SIG-M5 (cell line): ENCODE data around the gene CCSER1.
"Not testable (repeated sequence)": the region's sequence is repeated elsewhere in the genome, so short reads cannot be mapped to it uniquely, and the experiment has no call there.

Experiments
- DNase-seq: peaks from one replicate; lab custom pipeline; 2025; lab: John Stamatoyannopoulos, UW

The CCSER1 gene

DNA sequence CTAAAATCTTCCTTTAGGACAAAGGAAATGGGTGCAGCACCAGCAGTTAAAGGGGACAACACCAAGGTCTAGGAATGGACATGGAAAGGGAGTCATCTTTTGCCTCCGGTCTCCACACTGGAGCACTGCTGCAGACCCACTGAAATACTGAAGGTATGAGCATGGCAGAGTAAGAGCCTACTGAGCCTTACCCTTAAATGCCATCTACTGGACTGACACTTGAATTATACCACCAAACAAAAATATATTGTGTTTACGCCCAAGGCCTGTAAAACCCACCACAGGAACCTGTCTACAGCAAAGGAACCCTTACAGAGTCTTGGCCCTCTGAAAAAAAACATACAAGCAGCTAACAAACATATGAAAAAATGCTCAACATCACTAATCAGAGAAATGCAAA lies 443.4 kb downstream of the CCSER1 start:
- no peak for DNase-seq

DNA sequence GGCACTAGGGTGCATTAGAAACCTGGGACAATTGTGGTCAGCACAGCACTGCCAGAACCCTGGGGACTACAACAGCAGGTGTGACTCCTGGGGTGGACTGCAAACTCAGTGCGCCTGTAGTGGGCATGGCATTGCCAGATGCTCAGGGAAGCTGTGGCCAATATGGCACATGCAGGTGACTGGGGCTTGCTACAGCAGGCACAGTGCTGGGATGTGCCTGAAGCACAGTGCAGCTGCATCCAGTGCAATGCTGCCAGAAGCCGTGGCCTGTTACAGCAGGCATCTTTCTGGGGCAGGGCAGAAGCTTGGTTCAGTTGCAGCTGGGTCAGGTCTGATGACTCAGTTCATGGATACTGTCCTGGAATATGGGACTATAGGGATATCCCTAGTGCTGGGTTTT lies 445.8 kb downstream of the CCSER1 start:
- no peak for DNase-seq

DNA sequence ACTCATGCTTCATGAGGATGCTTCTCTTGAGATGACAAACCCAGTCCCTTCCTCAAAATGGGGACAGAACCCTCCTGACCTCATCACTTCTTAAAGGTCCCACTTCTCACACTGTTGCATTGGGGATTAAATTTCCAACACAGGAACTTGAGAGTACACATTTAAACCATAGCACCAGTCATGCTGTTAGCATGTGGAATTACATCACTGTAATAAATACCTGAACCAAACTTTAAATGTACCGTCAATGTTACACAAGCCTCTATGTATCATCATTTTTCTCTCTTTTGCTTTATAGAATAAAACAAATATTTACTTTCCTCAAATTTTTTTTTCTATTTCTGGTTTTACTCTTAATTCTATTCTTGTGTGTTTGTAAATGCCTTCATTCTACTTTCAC lies 448.2 kb downstream of the CCSER1 start:
- DNase-seq: no peak

DNA sequence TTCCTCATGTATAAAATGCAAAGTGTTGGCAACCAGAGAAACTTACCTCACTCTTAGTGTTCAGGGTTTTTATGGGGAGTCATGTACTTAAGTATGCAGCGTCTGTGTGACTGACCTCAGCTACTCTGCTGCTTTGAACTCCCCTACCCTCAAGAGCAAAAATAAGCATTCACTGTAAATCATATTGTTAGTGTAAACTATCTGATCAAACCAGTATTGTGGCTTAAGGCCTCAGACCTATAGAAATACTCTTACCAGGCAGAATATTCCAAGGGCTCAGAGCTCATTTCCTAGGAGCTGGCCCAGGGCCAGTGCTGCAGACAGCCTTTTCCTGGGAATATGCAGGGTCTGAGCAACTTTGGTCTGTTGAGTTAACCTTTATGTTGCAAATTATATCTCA lies 453.1 kb downstream of the CCSER1 start:
- DNase-seq: no peak

DNA sequence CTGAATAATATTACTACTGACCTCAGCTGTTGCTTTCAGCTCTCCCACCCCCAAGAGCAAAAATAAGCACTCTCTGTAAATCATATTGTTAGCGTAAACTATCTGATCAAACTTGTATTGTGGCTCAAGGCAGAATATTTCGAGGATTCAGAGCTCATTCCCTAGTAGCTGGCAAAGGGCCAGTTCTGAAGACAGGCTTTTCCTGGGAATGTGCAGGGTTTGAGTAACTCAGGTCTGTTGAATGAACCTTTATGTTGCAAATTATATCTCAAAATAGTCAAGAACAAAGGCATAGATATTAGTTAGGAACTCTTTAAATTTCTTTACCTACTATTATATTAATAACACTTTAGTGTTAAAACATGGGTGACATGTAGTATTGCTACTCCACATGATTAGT lies 454.9 kb downstream of the CCSER1 start:
- DNase-seq: no peak

DNA sequence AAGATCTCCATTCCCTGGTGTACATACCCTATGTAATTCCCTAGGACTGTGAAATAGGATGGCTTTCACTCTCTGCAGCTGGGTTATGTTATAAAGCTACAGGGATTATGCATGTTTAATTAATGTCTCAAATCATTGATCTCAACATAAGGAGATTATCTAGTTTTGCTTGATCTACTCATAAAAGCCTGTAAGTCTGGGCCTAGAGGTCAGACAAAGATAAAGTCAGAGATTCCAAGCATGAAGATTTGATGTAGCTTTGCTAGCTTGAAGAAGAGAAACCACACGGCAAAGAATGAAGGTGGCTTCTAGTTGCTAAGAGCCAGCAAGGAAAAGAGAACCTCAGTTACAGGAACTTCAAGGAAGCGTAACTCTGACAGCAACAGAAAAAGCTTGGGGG lies 456.9 kb downstream of the CCSER1 start:
- DNase-seq: no peak

DNA sequence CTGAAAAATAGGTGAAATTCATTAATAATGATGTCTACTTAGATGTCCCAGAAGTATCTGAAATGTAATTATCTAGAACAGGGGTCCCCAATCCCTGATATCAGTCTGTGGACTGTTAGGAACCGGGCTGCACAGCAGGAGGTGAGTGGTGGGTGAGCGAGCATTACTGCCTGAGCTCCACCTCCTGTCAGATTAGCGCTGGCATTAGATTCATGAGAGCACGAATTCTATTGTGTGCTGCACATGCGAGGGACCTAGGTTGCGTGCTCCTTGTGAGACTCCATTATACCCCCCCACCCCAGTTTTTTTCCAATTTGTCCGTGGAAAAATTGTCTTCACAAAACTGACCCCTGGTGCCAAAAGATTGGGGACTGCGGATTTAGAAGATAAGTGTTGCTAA lies 458.8 kb downstream of the CCSER1 start:
- no peak for DNase-seq

DNA sequence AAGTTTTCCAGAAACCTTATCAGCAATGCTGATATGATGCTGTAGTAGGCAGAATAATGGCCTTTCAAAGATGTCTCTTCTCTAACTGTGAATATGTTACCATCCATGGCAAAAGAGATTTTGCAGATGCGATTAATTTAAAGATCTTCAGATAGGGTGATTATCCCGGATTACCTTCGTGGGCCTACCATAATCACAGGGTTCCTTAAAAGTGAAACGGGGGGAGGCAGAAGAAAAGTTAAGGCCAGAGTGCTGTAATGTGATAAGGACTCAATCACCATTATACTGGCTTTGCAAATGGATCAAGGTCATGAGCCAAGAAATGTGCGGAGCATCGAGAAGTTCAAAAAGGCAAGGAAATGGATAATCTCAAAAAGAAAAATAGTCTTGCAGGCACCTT lies 459.6 kb downstream of the CCSER1 start:
- DNase-seq: no peak

DNA sequence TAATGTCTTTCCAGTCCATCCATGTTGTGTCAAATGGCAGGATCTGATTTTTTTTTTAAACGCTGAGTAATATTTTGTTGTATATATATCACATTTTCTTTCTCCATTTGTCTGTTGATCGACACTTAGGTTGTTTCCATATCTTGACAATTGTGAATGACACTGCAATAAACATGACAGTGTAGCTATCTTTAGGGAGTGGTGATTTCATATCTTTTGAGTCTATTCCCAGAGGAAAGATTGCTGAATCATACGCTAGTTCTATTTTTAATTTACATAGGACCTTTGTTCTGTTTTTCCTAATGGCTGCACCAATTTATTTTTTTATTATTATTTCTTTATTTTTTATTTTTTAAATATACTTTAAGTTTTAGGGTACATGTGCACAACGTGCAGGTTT lies 470.7 kb downstream of the CCSER1 start:
- no peak for DNase-seq

DNA sequence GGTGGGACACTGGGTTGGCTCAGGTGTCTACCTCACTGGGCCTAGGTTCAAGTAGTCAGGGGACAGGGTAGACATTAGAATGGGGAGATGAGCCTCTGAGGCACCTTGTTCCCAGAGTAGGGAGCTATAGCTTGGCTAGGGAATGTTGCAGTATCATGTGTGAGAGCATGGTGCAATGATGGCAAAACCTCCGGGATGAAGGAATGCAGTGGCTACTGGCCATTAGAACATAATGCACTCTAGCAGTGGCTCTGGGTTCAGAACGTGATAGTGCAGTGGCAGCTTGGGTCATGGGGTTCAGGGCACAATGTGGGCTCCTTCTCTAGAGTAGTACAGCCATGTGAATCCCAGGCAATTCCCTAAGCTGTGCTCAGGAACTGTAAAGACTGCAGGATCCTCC lies 471.5 kb downstream of the CCSER1 start:
- DNase-seq: no peak

DNA sequence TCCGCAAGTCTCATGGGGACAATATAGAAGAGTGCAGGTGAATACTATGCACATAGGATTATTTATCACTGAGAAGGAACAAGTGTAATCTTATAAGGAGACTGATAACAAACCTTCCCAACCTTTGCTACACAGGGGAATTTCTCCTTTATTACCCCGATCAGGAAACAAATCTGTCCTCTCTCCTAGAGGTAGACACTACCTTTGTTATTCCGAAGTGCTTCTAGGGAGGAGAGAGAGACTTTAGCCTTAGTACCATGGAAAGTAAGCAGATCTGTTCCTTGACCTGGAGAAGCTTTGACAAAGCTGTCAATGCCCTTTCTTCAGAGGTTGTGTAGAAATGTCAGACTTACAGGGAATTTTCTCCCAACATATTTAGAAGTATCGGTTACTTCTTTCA lies 475.5 kb downstream of the CCSER1 start:
- DNase-seq: no peak

DNA sequence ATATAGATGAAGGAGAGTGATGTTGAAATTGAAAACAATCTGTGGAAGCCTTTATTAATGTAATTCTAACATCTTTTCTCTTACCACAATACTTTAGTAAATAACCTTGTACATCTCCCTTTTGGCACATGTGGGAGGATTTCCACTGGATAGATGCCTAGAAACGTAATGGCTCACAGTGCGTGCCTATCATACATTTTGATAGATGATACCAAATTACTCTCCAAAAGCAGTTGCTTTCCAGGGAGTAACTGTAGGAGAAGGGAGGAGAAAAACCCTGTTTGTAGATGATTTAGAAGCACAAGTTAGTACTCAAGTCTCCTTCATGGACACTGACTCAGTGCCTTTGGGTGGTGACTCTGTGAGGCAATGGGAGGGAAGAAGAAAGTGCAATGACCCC lies 476.3 kb downstream of the CCSER1 start:
- no peak for DNase-seq

DNA sequence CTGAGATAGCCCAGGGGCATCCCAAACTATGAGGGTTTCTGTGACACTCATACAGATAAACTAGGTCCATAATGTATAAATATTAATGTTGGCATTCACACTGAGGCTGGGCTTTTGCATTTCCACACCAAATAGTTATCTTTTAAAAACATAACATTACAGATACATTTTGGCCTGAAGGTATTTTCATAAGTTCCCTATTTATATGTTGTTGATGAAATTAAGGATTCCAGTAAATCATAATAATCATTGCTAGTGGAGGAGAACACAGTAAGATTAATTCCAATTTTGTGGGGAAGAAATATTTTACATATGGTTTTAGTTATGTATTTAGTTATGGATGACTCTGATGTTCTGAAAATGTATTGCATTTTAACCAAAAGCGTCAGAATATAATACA lies 479.6 kb downstream of the CCSER1 start:
- no peak for DNase-seq

DNA sequence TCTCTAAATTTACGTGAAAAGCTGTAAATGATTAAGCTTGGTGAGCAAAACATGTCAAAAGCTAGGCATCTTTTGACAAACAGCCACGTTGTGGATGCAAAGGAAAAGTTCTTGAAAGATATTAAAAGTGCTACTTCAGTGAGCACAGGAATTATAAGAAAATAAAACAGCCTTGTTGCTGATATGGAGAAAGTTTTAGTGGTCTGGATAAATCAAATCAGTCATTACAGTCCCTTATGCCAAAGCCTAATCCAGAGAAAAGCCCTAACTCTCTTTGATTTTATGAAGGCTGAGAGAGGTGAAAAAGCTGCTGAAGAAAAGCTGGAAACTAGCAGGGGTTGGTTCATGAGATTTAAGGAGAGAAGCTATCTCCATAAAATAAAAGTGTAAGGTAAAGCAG lies 487.2 kb downstream of the CCSER1 start:
- no peak for DNase-seq

DNA sequence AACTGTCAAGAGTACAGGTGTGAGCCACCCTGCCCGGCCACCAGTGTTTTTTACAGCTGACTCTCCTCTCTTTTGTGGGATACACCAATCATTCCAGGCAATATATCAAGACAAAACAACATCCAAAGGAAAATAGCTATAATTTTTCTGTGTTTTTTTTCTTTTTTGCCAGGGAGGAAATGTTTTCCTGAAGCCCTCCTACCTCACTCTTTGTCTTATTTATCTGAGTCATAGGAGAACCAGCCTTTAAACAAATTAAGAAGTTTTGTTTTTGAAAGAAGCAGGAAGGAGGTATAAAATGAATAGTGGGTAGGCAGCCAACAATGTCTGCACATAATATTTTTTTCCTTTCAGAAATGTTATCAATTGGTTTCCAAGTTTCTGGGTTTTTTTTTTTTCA lies 493.9 kb downstream of the CCSER1 start:
- DNase-seq: no peak

DNA sequence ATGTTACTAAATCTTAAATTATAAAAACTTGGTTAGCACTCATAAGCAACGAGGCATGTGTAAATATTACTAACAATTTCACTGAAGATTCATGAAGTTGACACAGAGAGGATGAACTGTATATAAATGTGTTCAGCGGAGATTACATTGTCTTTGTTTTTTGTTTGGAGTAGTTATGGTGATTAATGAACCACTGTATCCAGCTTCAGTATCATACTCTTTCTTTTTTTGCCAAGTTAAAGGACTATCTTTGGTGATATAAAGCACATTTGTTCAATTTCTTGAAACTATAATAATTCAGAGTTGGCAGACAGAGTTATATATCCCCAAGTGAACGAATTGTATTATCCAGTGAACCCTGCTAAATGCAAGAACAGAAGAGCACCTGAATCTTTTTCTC lies 497.6 kb downstream of the CCSER1 start:
- DNase-seq: no peak

DNA sequence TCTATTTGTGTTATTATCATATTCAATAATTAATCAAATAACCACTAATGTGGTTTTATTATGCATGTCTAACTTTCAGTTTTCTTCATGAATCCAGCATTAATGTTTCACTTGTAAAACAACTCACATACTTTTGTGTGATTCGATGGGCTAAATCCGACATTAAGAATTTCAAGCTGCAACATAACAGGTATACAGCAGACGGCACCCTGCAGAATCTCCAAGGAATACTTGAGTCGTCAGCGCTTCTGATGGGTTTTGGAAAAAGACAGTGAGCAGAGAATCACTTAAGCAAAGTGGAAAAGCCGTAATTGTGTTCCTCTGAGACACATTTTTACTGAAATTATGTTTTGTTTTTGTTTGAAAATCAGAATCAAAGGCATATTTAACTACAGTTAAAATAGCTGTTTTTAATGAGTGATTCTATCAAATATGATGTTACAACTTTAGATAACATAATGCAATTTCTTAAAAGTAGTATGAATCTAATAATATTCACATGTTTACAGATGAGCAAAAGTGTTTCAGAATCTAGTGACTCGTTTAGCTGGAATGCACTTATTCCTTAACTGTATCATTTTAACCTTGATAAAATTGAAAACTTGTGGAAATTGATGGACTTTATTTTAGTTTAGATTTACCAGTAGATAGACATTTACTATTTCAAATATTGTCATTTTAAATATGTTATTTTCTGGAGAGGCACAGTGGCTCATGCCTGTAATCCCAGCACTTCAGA lies 514.8 kb downstream of the CCSER1 start:
- DNase-seq: no peak

DNA sequence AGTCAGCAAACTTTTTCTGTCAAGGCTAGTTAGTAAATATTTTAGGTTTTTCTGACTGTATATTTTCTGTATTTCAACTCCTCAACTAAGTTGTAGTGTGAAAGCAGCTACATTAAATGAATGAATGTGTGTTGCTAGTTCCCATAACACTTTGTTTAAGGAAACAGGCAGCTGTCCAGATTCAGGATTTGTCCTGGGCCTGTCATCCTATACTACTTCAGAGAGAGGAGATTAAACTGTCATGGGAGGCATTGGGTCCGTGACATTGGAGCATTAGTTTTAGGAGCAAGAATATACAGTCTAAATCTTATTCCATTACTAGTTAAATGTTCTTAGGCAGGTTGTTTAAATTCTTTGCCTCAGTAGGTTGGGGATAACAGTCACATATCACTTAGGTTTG lies 516.0 kb downstream of the CCSER1 start:
- no peak for DNase-seq

DNA sequence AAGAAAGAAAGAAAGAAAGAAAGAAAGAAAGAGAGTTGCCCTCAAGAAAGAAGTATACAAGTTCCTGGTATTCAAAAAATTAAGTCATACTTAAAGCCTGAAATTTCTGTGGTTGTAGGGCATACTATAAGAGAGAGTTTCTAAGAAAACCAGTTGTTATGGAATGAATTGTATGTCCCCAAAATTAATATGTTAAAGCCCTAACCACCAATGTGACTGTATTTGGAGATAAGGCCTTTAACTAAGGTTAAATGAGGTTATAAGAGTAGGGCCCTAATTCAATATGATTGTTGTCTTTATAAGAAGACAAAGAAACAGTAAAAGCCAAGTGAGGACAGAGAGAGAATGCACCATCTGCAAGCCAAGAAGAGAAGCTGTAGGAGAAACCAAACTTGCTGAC lies 521.1 kb downstream of the CCSER1 start:
- DNase-seq: no peak

DNA sequence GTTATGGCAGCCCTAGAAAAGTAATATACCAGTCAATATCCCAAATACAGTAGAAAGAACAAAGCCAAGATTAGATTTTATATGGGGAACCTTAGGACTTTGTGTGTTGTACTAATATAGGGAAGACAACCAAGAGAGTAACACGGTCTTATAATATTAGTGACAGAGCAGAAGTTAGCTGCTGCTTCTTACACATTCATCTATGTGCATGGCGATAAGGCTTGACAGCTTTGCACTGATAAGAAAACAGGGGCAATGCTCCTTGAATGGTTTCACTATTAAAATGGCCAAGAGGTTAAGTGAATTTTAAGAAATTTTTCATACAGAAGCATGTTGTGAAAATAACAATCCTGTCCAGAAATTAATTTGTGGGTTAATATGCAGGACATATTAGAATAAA lies 521.6 kb downstream of the CCSER1 start:
- no peak for DNase-seq

DNA sequence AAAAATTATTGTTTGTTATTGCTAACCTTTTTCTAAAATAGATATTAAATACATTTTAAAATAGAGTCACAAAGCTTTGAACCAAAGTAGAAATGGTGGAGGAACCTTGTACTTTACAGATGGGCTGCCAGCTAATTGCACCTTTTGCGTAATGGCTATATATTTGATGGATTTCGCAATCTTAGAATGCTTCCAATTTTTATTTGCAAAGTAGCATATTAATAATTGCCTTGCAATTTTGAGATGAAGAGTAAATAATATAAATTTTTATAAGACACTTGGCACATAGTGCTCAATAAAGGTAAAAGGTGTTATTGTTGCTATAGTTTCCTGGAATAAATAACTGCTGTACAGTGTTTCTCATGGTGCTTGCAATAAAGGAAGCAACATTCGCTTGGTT lies 533.5 kb downstream of the CCSER1 start:
- DNase-seq: no peak

DNA sequence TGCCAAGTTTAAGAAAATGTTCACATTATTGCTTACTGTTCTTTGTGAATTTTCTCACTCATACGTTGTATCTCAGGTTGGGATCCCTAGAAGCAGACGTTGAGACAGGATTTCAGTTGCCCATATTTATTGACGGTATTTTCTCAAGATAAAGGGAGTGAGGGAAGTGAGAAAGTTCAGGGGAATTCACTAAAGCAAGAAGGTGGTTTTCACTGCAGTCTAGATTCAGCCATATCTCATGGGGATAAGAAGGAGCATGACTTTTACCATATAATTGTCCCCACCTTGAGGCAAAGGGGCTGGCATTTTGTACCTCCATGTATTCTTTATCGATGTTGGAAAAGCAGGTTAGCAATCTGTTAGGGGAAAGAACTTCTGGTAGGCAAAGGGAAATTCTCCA lies 543.0 kb downstream of the CCSER1 start:
- DNase-seq: no peak

DNA sequence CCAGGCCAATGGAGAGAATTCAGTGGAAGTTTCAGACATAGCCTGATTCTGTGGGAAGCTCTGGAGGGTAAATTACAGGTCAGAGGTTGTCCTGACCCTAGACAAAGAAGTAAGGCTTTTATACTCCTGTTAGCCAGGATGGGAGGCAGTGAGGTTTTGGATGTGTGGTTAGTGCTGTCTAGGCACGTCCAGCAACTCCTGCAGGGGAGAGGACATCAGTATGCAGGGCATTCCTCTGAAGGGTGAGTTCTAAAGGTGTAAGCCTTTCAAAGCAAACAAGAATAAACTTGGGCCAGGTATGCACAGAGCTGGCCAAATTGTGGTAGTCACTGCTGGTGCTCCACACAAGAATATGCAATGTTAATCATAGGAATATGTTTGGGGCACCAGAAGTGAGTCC lies 562.5 kb downstream of the CCSER1 start:
- no peak for DNase-seq

DNA sequence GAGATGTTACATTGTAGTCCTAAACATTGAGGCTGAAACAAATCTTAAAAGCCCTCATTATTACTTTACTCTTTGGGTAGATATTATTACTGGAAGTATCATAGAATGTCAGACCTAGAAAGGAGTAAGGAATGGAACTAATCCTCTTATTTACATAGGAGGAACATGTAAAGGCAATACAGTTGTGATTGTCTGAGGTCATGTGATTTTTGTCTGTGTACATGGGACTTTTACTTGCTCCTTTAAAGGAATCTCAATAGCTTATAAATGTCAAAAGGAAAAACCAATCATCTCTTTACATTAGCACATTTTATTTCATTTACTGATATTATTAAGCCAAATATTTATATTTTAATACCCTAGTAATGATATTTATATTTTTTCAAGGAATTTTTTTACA lies 568.2 kb downstream of the CCSER1 start:
- no peak for DNase-seq

DNA sequence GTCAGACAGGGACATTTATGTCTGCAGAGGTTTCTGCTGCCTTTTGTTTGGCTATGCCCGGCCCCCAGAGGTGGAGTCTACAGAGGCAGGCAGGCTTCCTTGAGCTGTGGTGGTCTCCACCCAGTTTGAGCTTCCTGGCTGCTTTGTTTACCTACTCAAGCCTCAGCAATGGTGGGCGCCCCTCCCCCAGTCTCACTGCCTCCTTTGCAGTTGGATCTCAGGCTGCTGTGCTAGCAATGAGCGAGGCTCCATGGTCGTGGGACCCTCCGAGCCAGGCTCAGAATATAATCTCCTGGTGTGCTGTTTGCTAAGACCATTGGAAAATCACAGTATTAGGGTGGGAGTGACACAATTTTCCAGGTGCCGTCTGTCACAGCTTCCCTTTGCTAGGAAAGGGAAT lies 578.3 kb downstream of the CCSER1 start:
- DNase-seq: not testable (repeated sequence)
